H1 (cell line): ENCODE results near the gene DTNB. TPM values are rescaled to one million over a fixed set of nuclear protein-coding genes. Genes with fewer than 3 reads are reported as not detected.

Experiments
- CTCF ChIA-PET: fragments of 300-600 bp; sonication (Branson Sonifier 250); formaldehyde crosslinking; loops from one replicate; lab custom pipeline; 2021; ENCODE audit not compliant: partially characterized antibody; lab: Charles Lee
- POLR2A ChIA-PET: fragments of 300-600 bp; sonication (Branson Sonifier 250); formaldehyde crosslinking; loops from one replicate; lab custom pipeline; 2021; ENCODE audit warnings: inconsistent platforms; ENCODE audit not compliant: partially characterized antibody; lab: Charles Lee
- DNase-seq, 2 experiments: peaks; one replicate each; pipeline versions ENCODE4 v3.0.0 to v3.0.0-alpha.2; 2010 to 2022; ENCODE audit warnings: low spot score in 2 of 2, low read depth in 1 of 2, mixed read lengths in 1 of 2
- FAIRE-seq: peaks from 2 replicates; lab custom pipeline; 2011; peaks lifted over from hg19 to GRCh38; lab: Jason Lieb, UNC
- H2AFZ ChIP-seq: 2 replicates; pipeline ENCODE4 v1.8.1; 2012; ENCODE audit warnings: low read length, inconsistent platforms
- H2AK5ac ChIP-seq: 2 replicates; pipeline ENCODE4 v1.6.1; 2013; ENCODE audit warnings: low read depth, low read length
- H2BK120ac ChIP-seq: replicated peaks from 2 replicates; pipeline ENCODE3; 2013; ENCODE audit warnings: low read depth, low read length, inconsistent platforms
- H2BK12ac ChIP-seq: 2 replicates; pipeline ENCODE4 v1.6.1; 2013; ENCODE audit warnings: low read depth, low read length
- H2BK15ac ChIP-seq: 2 replicates; pipeline ENCODE4 v1.6.1; 2013; ENCODE audit warnings: low read length
- H2BK20ac ChIP-seq: 2 replicates; pipeline ENCODE4 v1.6.1; 2013; ENCODE audit warnings: low read length
- H2BK5ac ChIP-seq: 2 replicates; pipeline ENCODE4 v1.6.1; 2013; ENCODE audit warnings: low read depth, low read length
- H3K14ac ChIP-seq: 2 replicates; pipeline ENCODE4 v1.6.1; 2013; ENCODE audit warnings: inconsistent platforms; ENCODE audit not compliant: insufficient read length
- H3K18ac ChIP-seq: 2 replicates; pipeline ENCODE4 v1.6.1; 2013; ENCODE audit warnings: low read length; ENCODE audit errors: extremely low read depth
- H3K23ac ChIP-seq: 2 replicates; pipeline ENCODE4 v1.6.1; 2013; ENCODE audit warnings: inconsistent platforms; ENCODE audit not compliant: insufficient read length
- H3K23me2 ChIP-seq: 2 replicates; pipeline ENCODE4 v1.6.1; 2013; ENCODE audit warnings: low read depth, low read length
- H3K27ac ChIP-seq: 2 replicates; pipeline ENCODE4 v1.6.1; 2011; ENCODE audit warnings: low read depth, low read length, inconsistent platforms
- H3K27me3 ChIP-seq, 4 experiments: replicated peaks in 1 of 4; 1 replicate in 1 of 4; 2 replicates in 3 of 4; pipeline versions ENCODE4 v1.6.1 to v1.8.1; 2011 to 2013; ENCODE audit warnings: low read length in 3 of 4, mild to moderate bottlenecking in 3 of 4, inconsistent platforms in 2 of 4, mixed read lengths in 2 of 4, moderate library complexity in 1 of 4; ENCODE audit not compliant: control insufficient read depth in 3 of 4, insufficient read depth in 3 of 4; ENCODE audit errors: extremely low read depth in 1 of 4
- H3K36me3 ChIP-seq, 4 experiments: 2 replicates each; pipeline versions ENCODE4 v1.6.1 to v1.8.1; 2011 to 2013; ENCODE audit warnings: mild to moderate bottlenecking in 4 of 4, low read length in 3 of 4, moderate library complexity in 2 of 4, control low read depth in 1 of 4, inconsistent platforms in 1 of 4; ENCODE audit not compliant: insufficient read depth in 4 of 4, control insufficient read depth in 2 of 4
- H3K4ac ChIP-seq: replicated peaks from 2 replicates; pipeline ENCODE3; 2013; ENCODE audit warnings: low read length, low read depth, mixed read lengths, inconsistent platforms; ENCODE audit not compliant: insufficient read length
- H3K4me1 ChIP-seq, 4 experiments: replicated peaks in 1 of 4; 1 replicate in 1 of 4; 2 replicates in 3 of 4; pipeline versions ENCODE4 v1.6.1 to v1.8.1; 2011 to 2013; ENCODE audit warnings: low read length in 3 of 4, inconsistent platforms in 2 of 4, mixed read lengths in 1 of 4; ENCODE audit not compliant: insufficient read depth in 4 of 4, control insufficient read depth in 3 of 4
- H3K4me2 ChIP-seq, 2 experiments: 2 replicates each; pipeline versions ENCODE4 v1.6.1 to v1.8.1; 2011 to 2013; ENCODE audit warnings: low read depth in 2 of 2, low read length in 2 of 2, control low read depth in 1 of 2, inconsistent platforms in 1 of 2, mild to moderate bottlenecking in 1 of 2; ENCODE audit not compliant: insufficient read depth in 1 of 2
- H3K4me3 ChIP-seq, 4 experiments: fragments of 200-600, 300-600 bp in 1 of 4; sonication (generic), shearing (Covaris generic), sonication (Bioruptor Twin) in 1 of 4; 2 replicates each; pipeline versions ENCODE4 v1.5.1 to v1.8.1; 2011 to 2016; ENCODE audit warnings: low read length in 4 of 4, low read depth in 3 of 4, control low read depth in 2 of 4, inconsistent platforms in 2 of 4, mild to moderate bottlenecking in 2 of 4, mixed read lengths in 1 of 4, moderate library complexity in 1 of 4; ENCODE audit not compliant: insufficient read depth in 2 of 4; ENCODE audit errors: extremely low read depth in 1 of 4
- H3K56ac ChIP-seq: replicated peaks from 2 replicates; pipeline ENCODE3; 2013; ENCODE audit warnings: low read depth, mild to moderate bottlenecking, mixed read lengths, low read length, inconsistent platforms; ENCODE audit not compliant: insufficient read length
- H3K79me1 ChIP-seq: 2 replicates; pipeline ENCODE4 v1.6.1; 2013; ENCODE audit warnings: low read depth, low read length, control low read depth
- H3K79me2 ChIP-seq, 2 experiments: 2 replicates each; pipeline versions ENCODE4 v1.6.1 to v1.8.1; 2012 to 2013; ENCODE audit warnings: low read length in 2 of 2, mild to moderate bottlenecking in 2 of 2, inconsistent platforms in 1 of 2; ENCODE audit not compliant: insufficient read depth in 2 of 2, control insufficient read depth in 1 of 2
- H3K9ac ChIP-seq, 4 experiments: replicated peaks in 1 of 4; 1 replicate in 1 of 4; 2 replicates in 3 of 4; pipeline versions ENCODE4 v1.6.1 to v1.8.1; 2011 to 2013; ENCODE audit warnings: low read depth in 3 of 4, low read length in 3 of 4, control low read depth in 2 of 4, mild to moderate bottlenecking in 2 of 4, moderate library complexity in 2 of 4, inconsistent platforms in 1 of 4; ENCODE audit errors: extremely low read depth in 1 of 4
- H3K9me3 ChIP-seq, 2 experiments: 2 replicates each; pipeline versions ENCODE4 v1.6.1 to v1.8.1; 2012 to 2013; ENCODE audit warnings: mild to moderate bottlenecking in 2 of 2, moderate library complexity in 2 of 2, control low read depth in 1 of 2, inconsistent platforms in 1 of 2, low read depth in 1 of 2, low read length in 1 of 2, mixed read lengths in 1 of 2; ENCODE audit not compliant: insufficient read depth in 2 of 2
- H4K20me1 ChIP-seq, 2 experiments: replicated peaks in 1 of 2; 2 replicates each; pipeline versions ENCODE3 to v1.8.1; 2011 to 2013; ENCODE audit warnings: inconsistent platforms in 2 of 2, low read length in 2 of 2, mild to moderate bottlenecking in 1 of 2; ENCODE audit not compliant: insufficient read depth in 2 of 2, control insufficient read depth in 1 of 2
- H4K5ac ChIP-seq: 2 replicates; pipeline ENCODE4 v1.6.1; 2013; ENCODE audit warnings: low read length, low read depth, mixed read lengths, inconsistent platforms; ENCODE audit not compliant: insufficient read length
- H4K8ac ChIP-seq: 2 replicates; pipeline ENCODE4 v1.8.0; 2013; ENCODE audit warnings: mild to moderate bottlenecking, moderate library complexity, low read length, inconsistent platforms; ENCODE audit not compliant: insufficient read depth; ENCODE audit errors: extremely low read depth
- H4K91ac ChIP-seq: replicated peaks from 2 replicates; pipeline ENCODE3; 2013; ENCODE audit warnings: low read length, mixed read lengths, inconsistent platforms; ENCODE audit not compliant: insufficient read length
- BACH1 ChIP-seq: IDR thresholded peaks from 2 replicates; pipeline ENCODE4 v1.6.1; 2012; ENCODE audit warnings: low read length, improper control_type of control experiment
- CEBPB ChIP-seq: IDR thresholded peaks from 2 replicates; pipeline ENCODE4 v1.6.1; 2012; ENCODE audit warnings: low read depth, low read length
- JUND ChIP-seq: IDR thresholded peaks from 2 replicates; pipeline ENCODE4 v1.6.1; 2011; ENCODE audit warnings: mild to moderate bottlenecking, improper control_type of control experiment, low read length
- MAX ChIP-seq: IDR thresholded peaks from 2 replicates; pipeline ENCODE4 v1.6.1; 2012; ENCODE audit warnings: inconsistent platforms
- NANOG ChIP-seq: IDR thresholded peaks from 2 replicates; pipeline ENCODE4 v1.6.1; 2011; ENCODE audit warnings: low read length, low read depth, mild to moderate bottlenecking, inconsistent platforms; ENCODE audit not compliant: insufficient read depth, poor library complexity, severe bottlenecking
- SP1 ChIP-seq: IDR thresholded peaks from 2 replicates; pipeline ENCODE4 v1.6.1; 2011; ENCODE audit warnings: low read depth, low read length
- SP2 ChIP-seq: IDR thresholded peaks from 2 replicates; pipeline ENCODE4 v1.6.1; 2012; ENCODE audit warnings: mild to moderate bottlenecking, low read length, inconsistent platforms
- SUZ12 ChIP-seq: fragments of 200-600 bp; sonication (generic); IDR thresholded peaks from 2 replicates; pipeline ENCODE4 v1.6.1; 2012; ENCODE audit warnings: mild to moderate bottlenecking, inconsistent platforms, low read length, moderate library complexity, mixed read lengths
- YY1 ChIP-seq: IDR thresholded peaks from 2 replicates; pipeline ENCODE4 v1.6.1; 2011; ENCODE audit warnings: low read depth, mild to moderate bottlenecking, low read length
- WGBS, 2 experiments: shearing (Covaris generic) in 1 of 2; methylation state at CpG; one replicate each; pipeline versions ENCODE4 v1.1.6 to v1.1.7; 2013 to 2015; ENCODE audit warnings: low lambda C conversion rate in 2 of 2, mixed read lengths in 2 of 2, inconsistent platforms in 1 of 2, low coverage in 1 of 2, missing lambda C conversion rate in 1 of 2; ENCODE audit not compliant: insufficient replicate concordance in 2 of 2, insufficient coverage in 1 of 2, insufficient read length in 1 of 2; ENCODE audit errors: extremely low coverage in 1 of 2, missing lambda C conversion rate in 1 of 2; 5-methylcytosine and 5-hydroxymethylcytosine counted together
- polyA plus RNA-seq, 7 experiments: library from polyadenylated mRNA; depleted of rRNA in 3 of 7; stranded (reverse) in 5 of 7; unstranded in 2 of 7; fragments of >200 nt in 5 of 7; fragments of 200-250 nt in 2 of 7; gene quantifications; 1 replicate in 5 of 7; 2 replicates in 1 of 7; 4 replicates in 1 of 7; pipeline versions ENCODE4 v1.2.1 to v1.2.3, GENCODE V29; 2011 to 2013; ENCODE audit warnings: missing spikeins in 2 of 7, mixed read lengths in 2 of 7
- total RNA-seq: library from RNA; stranded (reverse); fragmentation: NEBNext Ultra II Directional; extraction: Animal tissue kit (Norgen Biotek cat#: 25700); gene quantifications from 2 replicates; pipeline ENCODE4 v1.2.1, GENCODE V29; 2021
- TF ChIP-seq, protein P1 (sequence below): IDR thresholded peaks from 2 replicates; pipeline ENCODE4 v1.6.1; 2012; ENCODE audit warnings: inconsistent platforms

DTNB gene
- total and polyA plus RNA-seq, 2 of the 8 experiments (the other 6 are each of a cell fraction or from before 2014, with no cell fraction given), result 39.6 to 49.5 TPM

- WGBS, 2 experiments, result 95% methylated on average over 3 of the region's 3 CpGs; no CpG with 5 or more reads in 1 of the 2 experiments
- Histone ChIP-seq H3K27me3 (no peaks in the 10 kb centered on the region), H3K9ac (no peak overlapping the region), H3K36me3 (no peaks in the 10 kb centered on the region), H4K91ac (no peak overlapping the region), H4K20me1 (no peaks in the 10 kb centered on the region), H3K79me1 (no peaks in the 10 kb centered on the region), H4K8ac (no peak overlapping the region), H4K5ac (no peak overlapping the region), H3K23me2 (no peaks in the 10 kb centered on the region), H2BK5ac (no peak overlapping the region), H2BK12ac (no peak overlapping the region), H3K4me1 (no peaks in the 10 kb centered on the region), H3K56ac (no peak overlapping the region), H2BK20ac (no peak overlapping the region), H2BK15ac (no peak overlapping the region), H3K4me3 (no peak overlapping the region), H2BK120ac (no peak overlapping the region), H2AK5ac (no peak overlapping the region), H3K23ac (no peak overlapping the region), H3K14ac (no peak overlapping the region), H3K9me3 (no peaks in the 10 kb centered on the region), H2AFZ (no peak overlapping the region), H3K27ac (no peak overlapping the region), H3K4me2 (no peak overlapping the region), H3K18ac (no peak overlapping the region), H3K79me2 (no peaks in the 10 kb centered on the region), H3K4ac (no peak overlapping the region)
- DNase-seq, result no peak
- CTCF ChIA-PET, result interaction anchor here (5.2 kb wide), 1 partner anchor 11 kb away, joined by 46 read pairs; no protein-coding TSS in a partner anchor
- FAIRE-seq, result no peak
- no peak for TF ChIP-seq JUND
- TF ChIP-seq, protein P1, sequence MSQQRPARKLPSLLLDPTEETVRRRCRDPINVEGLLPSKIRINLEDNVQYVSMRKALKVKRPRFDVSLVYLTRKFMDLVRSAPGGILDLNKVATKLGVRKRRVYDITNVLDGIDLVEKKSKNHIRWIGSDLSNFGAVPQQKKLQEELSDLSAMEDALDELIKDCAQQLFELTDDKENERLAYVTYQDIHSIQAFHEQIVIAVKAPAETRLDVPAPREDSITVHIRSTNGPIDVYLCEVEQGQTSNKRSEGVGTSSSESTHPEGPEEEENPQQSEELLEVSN, result no peak
- TF ChIP-seq NANOG, result no peak
- no peak for TF ChIP-seq BACH1
- TF ChIP-seq CEBPB, result no peak
- no peak for TF ChIP-seq SP1
- TF ChIP-seq MAX, result no peak
- TF ChIP-seq YY1, result no peak
- no peak for TF ChIP-seq SUZ12
- TF ChIP-seq SP2, result no peak
- POLR2A ChIA-PET, result no interaction called here
Measured at GRCh38 chr2:25710750-25711149, 37.4 kb upstream of the DTNB start.
